ENCODE measurements around the gene CCDC92B.

GRCh38 chr17:2691069-2691871 lies 58.2 kb downstream of the CCDC92B start:
- TF ChIP-seq POLR2AphosphoS5 (IDR thresholded peaks at IDR 0.05), result no peak
- no peak for TF ChIP-seq CTCF (IDR thresholded peaks at IDR 0.05)

Data from transverse colon (tissue), 4 donors.